ENCODE measurements around the gene RFLNA.

GRCh38 chr12:124293286-124294003 lies 1.4 kb upstream of the RFLNA start:
- no peak for TF ChIP-seq CTCF (IDR thresholded peaks at IDR 0.05)
- TF ChIP-seq EZH2 (IDR thresholded peaks at IDR 0.05; ENCODE audit: borderline replicate concordance, insufficient read depth, low read depth, low read length, poor library complexity, severe bottlenecking): no peak
